NOMO-1 treated with DMSO at 0.1 percent for 48 hours (cell line): ENCODE measurements around the gene HCFC1.
A peak's percentile ranks its signal among the peaks of the same experiment; 100 is the strongest.
"Not testable (repeated sequence)": the region's sequence is repeated elsewhere in the genome, so short reads cannot be mapped to it uniquely, and the experiment has no call there.

Source experiments
- DNase-seq: peaks from one replicate; lab custom pipeline; 2025; ENCODE audit not compliant: unreplicated experiment; lab: John Stamatoyannopoulos, UW

The HCFC1 gene

DNA sequence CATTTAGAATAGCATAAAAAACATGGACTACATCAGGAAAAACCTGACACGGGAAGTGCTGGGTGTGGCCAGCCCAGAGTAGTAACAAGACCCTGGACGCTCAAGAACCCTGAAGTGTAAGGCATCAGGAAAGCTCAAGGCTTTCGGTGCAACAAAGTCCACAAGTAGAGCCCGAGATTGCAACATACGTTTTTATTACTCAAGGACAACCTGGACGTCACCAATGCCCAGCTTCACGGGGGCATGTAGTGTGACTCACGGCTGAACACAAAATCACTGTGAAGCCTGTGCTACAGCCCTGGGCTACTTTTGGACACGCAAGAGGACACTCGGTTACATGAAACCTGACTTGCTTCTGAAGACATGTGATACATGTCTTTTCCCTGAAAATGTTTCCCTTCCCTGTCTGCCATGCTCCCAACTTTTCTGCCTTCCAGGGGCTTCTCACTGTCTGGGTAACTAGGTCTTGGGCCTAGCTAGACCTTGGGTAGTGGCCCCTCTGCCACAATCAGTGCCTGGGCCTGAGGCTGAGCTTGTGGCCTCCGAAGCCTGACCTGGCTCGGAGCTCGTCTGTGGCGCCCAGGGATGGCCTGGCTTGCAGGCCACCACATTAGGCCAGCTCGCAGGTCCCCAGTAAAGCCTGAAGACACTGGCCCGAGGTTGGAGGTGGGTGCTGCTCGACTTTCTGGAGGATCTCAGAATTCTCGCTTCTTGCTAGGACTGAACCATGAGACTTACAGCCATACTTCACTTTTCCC is 38.9 kb upstream of the HCFC1 start:
- DNase-seq: peak; percentile 59

DNA sequence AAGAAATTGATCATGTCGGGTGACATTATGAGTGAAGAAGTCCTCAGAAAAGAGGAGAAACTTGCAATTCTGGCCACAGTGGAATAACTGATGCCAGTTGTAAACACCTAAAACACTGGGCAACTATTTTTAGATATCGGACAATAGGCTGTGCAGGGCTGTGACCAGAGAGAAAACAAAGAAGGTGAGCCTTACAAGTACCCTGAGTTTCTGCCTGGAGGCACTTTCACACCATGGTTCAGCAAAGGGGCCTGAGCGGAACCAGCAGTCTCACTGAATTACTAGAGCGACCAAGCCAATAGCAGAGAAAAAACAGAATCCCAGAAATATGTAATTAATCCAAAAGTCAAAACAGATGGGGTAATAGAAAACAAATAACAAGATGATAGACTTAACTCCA is 36.9 kb upstream of the HCFC1 start:
- no peak for DNase-seq

DNA sequence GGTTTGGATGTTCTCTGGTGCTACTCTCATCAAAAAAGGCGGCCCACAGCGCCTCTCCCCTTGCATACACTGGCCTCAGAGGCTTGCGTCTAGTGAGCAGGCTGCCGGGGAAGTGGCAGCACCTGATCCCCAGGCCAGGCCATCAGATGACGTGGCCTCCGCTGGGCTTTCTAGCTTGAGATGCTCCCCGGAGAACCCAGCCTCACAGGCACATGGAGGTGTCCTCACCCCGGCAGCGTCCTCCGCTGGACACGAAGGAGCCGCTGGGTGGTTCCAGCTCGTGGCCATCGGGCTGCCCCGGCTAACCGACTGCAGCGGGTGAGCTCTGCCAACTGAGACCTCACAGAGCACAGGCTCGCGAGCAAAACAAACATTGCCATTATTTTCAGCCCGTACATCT is 35.3 kb upstream of the HCFC1 start:
- DNase-seq: no peak

DNA sequence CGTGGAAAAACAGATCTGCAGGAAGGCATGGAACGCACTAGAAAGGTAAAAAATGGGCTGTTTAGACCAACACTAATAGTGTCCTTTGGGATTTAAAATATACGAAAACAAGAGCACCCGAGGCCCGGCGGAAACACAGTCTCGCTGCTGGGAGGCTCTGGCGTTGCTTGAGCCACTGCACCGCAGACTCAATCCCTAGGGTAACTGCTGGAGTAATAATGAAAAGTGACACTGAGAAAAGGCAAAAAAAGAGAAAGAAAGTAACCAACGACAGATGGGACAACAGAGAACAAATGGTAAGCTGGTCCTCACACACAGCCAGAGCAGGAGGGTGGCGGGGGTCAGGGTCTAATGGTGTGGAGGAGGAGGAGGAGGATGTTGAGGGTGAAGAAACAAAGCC is 32.7 kb upstream of the HCFC1 start:
- DNase-seq: no peak

DNA sequence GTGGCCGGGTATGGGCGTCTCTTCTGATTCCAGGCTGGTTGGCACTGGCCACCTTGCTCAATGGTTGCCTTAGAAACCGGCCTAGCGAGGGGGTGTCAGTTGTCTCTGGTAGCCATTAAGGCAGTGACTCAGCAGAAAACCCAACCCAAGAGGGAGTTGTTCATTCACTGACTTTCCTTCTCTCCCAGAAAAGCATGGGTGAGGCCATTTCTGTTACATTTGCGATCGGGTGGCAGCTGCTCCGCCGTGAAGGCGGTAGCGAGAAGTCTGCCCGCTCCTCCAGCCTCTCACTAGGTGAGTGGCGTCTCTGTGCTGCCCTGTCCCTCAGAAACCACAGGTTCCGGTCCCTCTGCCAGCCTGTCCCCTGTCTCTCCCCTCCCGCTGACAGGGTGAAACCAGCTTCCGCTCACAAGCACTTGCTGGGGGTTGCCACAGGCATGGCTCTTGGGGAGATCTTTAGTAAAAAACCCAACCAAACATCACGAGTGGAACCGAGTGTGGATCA is 30.6 kb upstream of the HCFC1 start:
- DNase-seq: peak; percentile 87

DNA sequence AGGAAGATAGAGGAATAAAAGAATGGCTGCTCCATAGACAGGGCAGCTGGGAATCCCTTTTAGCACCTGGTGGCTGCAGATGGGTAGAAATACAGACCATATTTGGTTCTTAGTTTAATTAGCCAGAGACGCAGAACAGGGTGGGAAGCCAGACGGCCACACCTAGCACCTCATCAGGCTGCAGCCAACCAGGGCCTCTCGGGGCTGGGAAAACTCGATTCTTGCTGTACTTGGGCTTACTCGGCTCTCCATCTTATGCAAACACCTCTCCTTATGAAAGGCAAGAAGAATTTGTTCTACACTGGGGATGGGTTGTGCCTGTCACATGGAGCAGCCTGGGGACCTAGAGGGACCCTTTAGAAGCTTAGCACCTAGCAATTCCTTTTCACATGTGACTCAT is 28.4 kb upstream of the HCFC1 start:
- DNase-seq: no peak

DNA sequence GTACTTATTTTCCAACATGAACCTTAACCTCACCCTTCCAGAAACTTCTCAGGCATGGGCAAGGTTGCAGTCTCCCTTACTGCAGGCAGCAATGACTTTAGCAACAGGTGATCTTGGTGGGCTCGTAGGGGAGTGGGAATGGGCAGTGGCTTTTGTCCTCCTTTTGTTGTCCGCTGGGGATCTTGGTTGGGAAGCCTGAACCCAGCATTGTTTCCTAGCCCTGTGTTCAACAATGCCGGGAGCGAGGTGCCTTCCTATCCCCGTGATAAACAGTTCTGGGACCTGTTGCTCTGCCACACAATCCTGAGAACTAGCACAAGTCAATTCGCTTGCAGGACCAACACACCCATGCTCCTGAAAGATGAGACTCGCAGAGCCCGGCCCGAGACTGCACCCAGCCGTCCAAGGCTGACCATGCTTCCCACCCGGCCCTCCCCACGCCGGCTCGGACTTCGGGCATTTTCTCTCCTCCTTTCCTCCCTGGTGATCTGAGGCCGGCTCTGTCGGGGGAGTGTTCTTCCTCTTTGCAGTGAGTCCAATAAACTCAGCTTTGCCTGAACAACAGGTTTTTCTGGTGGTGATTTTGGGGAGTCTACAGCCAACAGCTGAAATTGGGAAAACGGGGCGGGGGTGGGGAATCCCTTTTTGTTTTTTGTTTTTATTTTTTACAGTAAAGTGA is 27.9 kb upstream of the HCFC1 start:
- DNase-seq: no peak

DNA sequence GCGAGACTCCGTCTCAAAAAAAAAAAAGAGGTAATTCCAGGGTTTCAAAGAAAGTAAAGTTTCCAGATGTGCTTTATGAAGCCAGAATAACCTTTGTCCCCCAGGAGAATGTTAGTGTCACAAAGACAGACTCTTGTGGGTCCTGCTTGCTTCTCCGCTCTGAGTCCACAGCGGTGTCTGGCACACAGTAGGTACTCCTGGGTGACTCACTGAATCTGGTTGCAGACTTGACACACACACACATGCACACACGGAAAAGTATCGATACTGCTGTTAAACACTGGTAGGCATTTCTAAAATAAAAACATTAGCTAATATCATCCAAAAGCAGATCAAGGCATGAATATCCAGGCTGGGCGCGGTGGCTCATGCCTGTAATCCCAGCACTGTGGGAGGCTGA is 23.9 kb upstream of the HCFC1 start:
- DNase-seq: no peak

DNA sequence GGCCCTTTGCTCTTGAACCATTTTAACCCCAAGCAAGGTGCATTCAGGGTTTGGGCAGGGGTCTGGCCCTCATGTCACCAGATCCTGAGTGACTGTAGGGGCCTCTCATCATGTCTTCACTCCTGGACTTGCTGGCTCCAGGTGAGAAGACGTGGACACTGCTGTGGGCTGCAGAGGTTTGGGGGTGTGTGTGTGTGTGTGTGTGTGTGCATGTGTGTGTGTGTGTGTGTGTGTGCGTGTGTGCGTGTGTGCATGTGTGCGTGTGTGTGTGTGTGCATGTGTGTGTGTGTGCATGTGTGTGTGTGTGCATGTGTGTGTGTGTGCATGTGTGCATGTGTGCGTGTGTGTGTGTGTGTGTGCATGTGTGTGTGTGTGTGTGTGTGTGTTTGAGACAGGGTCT is 22.8 kb upstream of the HCFC1 start:
- DNase-seq: not testable (repeated sequence)

DNA sequence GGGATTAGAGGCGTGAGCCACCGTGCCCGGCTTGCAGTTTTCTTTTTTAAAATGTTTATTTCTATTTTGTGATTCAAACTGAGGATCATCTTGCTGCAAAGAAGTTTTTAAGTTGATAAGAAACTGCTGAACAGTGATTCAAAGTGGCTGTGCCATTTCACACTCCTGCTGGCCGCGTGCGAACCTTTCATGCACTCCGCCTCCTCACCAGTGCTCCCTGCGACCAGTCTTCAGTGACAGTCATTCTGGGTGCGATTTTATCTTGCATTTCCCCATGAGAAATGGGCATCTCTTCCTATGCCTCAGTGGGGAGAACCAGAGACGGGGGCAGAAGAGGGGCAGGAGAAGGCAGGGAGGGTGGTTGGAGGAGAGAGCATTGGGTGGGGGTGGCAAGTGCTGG is 22.4 kb upstream of the HCFC1 start:
- no peak for DNase-seq

DNA sequence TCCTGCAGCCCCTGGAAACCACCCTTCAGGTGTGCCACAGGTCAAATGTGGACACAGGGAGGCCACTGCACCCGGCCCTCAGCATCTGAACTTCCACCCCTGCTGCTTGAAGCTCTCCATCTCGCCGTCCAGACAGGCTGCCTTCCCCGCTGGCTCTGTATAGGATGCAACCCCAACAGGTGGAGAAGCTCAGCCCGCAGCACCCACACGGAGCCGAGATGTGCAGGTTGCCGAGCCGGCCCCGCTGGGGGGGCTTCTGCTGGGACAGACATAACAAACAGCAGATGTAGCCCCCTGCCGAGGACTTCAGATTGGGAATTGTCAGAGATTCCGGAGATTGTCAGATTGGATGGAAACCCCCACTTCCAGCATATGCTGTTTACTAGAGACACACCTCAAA is 21.5 kb upstream of the HCFC1 start:
- DNase-seq: no peak

DNA sequence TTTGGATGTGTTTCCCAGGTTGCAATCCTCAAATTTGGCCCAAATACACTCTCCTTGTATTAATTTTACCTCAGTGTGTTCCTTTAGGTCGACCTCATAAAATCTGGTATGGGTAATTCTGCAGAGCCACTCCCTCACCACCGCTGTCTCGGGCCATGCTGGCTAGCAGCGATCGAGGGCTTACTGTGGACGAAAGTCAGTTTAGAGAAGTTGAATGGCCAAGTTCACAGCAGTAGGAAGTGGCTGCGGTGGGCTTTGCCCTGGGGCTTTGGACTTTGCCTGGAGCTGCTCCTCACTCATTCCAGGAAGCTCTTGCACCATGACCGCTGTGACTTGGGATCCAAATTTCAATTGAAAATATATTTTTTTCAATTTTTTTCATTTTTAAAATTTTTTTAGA is 20.6 kb upstream of the HCFC1 start:
- peak; percentile 63 for DNase-seq

DNA sequence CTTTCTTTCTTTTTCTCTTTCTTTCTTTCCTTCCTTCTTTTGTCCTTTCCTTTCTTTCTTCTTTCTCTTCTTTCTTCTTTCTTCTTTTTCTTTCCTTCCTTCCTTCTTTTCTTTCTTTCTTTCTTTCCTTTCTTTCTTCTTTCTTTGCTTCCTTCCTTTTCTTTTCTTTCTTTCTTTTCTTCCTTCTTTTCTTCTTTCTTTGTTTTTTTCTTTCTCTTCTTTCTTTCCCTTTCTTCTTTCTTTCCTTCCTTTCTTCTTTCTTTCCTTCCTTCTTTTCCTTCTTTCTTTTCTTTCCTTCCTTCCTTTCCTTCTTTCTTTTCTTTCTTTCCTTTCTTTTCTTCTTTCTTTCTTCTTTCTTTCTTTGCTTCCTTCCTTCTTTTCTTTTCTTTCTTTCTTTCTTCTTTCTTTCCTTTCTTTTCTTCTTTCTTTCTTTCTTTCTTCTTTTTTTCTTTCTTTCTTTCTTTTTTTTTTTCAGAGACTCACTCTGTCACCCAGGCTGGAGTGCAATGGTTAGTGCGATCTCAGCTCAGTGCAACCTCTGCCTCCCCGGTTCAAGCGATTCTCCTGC is 19.5 kb upstream of the HCFC1 start:
- no peak for DNase-seq

DNA sequence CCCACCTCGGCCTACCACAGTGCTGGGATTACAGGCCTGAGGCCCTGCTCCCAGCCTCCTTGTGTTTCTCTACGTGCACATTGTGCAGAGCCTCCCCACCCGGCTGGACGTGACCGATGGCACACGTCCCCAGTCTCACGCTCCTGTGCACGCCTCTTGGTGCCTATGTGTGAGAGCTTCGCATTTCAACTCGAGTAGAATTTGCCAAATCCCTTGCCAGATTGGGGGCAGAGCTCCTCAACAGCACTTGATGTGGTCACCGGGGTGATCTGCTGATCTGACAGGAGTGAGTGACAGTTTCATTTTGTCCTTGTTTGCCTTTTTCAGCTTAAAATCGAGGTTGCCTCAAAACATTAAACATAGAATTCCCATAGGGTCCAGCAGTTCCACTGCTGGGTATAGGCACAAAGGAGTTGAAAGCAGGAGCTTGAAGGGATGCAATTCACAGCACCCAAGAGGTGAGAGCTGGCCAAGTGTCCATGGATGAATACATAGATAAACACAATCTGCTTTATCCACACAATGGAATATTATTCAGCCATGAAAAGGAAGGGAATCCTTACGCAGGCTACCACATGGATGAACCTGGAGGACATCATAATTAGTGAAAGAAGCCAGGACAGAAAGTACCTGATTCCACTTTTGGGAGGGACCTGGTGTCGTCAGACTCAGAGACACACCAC is 18.5 kb upstream of the HCFC1 start:
- DNase-seq: no peak

DNA sequence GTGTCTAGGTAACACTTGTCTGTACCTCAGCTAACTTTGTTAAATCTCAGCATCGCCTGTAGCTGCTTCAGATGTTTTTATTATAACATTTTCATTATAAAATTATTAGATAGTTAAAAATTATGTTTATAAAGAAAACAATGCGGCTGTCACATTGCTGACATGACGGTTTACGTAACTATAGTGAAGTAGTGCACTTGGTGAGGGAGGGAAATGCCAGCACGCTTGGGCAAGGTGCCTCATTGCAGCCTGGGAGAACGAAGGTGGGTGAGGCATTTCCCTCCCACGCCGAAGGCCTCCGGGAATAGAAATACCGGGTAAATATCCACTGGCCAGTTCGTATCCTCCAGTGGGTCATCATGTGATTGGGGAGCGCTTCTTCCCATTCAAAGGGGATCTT is 16.9 kb upstream of the HCFC1 start:
- DNase-seq: no peak

DNA sequence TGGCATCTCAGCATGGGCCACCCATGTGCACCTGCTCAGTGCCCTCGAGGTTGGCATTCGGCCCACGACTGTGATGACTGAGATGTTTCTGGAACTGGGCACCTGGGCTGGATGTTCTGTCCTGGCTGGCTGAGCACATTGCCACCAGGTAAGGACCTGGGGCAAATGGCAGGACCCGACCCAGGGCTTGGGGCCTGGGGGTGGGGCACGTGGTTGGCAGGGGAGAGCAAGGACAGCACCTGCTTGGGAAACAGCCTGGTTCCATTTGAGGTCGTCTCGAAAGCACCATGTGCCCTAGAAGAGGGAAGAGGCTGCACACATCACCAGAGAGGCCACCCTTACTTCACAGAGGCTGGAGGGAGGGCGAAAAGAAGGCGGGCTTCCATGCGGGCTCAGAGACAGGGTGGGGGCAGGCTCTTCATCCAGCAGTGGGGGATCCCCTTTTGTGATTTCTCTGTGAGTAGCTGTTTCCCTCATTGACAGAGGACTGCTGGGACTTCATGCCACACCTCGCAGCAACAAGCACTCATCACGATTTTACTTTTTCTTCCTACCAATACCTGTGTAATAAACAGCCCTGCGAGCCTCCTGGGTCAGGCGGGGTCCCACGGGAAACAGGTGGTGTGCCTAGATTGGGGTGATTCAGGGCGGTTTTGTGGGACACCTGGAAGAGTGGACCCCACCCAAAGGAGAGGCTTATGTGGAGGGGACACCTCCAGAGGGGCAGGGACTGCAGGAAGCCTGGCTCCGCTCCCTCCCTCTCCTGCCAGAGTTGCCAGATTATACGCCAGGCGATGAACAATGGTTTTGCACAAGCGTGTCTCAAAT is 12.9 kb upstream of the HCFC1 start:
- no peak for DNase-seq

DNA sequence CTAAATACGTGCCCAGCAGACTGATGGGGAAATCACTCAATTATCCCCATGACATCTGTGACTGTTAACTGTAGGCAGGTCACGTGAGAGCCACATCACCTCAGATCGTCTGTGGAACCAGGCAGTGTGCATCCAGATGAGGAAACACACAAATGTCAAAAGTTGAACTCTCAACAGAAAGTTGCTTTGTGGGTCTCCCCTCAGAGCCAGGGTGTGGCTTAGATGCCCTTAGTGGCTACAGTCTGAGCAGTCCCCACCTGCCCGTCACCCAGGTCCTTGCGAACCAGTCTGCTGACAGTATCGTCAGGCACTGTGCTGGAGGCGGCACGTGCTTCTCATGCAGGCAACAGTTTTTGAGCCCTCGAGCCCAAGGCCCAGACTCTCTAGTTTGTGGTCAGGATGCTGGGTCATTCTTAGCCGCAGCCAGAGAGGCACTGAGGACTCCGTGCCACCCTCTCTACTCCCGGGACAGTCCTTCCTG is 11.7 kb upstream of the HCFC1 start:
- peak; percentile 48 for DNase-seq

DNA sequence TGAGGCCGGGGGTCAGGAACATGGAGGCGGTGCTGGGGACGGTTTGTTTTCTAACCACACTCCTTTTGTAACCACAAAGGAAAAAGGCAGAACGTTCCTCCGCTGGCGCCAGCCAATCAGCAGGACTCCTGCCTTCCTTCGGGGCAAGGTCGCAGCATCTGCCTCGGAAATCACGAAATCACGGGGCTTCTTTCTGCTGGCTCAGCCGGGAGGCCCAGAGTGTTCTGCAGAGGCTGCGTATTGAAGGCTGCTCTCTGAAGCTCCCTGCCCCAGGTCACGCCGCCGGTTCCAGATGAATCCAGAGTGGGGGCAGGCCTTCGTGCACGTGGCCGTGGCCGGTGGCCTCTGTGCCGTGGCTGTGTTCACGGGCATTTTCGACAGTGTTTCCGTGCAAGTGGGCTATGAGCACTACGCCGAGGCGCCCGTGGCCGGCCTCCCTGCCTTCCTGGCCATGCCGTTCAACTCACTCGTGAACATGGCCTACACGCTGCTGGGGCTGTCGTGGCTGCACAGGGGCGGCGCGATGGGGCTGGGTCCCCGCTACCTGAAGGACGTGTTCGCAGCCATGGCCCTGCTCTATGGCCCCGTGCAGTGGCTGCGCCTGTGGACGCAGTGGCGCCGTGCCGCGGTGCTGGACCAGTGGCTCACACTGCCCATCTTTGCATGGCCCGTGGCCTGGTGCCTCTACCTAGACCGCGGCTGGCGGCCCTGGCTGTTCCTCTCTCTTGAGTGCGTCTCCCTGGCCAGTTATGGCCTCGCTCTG is 10.3 kb upstream of the HCFC1 start:
- DNase-seq: peak; percentile 85

DNA sequence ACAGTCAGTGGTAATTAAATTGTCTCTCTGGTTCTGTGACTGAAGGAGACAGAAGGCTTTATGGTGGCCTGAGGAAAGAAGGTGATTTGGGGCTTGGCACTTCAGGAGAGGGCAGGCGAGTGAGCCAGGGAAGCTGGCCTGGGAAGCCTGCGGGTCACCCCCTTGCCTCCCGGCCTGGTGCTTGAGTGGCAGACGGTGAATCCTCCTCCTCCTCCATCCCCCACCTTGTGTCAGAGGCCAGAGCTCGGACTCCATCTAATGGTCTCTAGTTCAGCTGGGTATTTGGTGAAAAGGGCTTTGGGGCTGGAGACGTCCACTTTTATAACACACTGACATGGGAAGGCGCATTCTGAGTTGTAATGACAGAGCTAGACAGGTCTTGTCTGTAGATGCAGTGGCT is 9.6 kb upstream of the HCFC1 start:
- no peak for DNase-seq

DNA sequence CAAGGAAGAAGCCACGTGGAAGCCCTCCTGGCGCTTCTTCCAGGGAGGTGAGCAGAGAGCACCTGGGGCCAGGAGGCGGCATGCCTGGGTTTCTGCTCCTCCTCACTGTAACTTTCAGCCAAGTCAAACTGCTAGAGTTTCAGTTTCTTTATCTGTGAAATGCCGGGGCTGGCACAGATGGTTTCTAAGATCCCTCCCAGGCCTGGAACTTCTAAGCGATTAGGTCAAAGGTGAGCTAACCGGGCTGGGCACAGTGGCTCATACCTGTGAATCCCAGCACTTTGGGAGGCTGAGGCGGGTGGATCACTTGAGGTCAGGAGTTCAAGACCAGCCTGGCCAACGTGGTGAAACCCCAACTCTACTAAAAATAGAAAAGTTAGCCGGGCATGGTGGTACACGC is 8.8 kb upstream of the HCFC1 start:
- not testable (repeated sequence) for DNase-seq
